WTC11 (cell line): ENCODE data around the gene TRRAP.

Experiments used
- CTCF ChIP-seq: fragments of 200-600 bp; IDR thresholded peaks from 2 replicates; pipeline ENCODE4 v1.8.0; 2022; ENCODE audit warnings: antibody characterized with exemption
- TCF7 ChIP-seq: sonication (generic); formaldehyde crosslinking; IDR thresholded peaks from 2 replicates; pipeline ENCODE4 v1.8.0; 2022; ENCODE audit warnings: mild to moderate bottlenecking, low read depth, missing genetic modification reagents, moderate library complexity

- no peak for TF ChIP-seq CTCF
- no peak for TF ChIP-seq TCF7 (CRISPR knock-in tag)
These were observed 148.9 kb downstream of the TRRAP start for GRCh38 chr7:99027241-99027640.
